Measurements from ENCODE around the gene PON2.

DNA sequence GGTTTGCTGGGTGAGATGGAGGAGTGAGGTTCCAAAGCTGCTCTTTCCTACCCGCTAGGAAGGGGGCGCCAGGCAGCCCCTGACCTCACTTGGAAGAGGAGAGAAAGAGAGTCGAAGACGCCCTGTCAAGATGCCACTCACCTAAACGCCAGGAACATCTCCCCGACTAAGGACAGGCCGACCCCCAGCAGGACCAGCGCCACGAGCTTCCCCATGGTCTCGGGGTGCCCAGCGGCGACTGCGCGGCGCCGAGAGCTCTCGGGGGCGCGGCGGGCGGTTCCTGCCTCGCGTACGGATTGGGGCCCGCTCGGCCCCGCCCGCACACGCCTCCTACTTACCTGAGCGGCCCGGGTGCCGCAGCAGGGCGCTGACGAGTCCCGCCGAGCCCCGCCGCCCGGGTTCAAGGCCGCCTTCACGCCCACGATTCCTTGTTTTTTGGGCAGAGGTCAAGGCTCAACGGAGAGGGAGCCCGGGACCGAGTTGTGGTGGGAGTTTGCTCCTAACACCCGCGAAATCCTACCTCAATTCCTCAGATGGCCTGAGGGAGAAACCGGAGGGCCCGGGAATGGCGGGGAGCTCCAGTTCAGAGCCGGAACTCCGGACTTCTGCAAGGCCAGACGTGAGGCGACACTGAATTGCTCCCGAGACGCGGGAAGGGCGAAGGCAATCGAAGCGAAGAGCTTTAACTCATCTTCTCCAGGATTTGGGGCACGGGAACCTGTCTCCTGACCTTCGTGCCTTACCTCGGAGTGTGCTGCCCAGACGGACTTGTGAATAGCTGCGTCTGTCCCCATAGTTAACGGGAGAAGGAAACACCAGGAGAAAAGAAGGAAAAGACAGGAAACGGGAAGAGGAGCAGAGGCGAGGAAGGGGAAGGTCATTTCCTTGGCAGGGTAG is 38.4 kb downstream of the PON2 start, which contains the start of gene PON3:
- TF ChIP-seq POLR2A (IDR thresholded peaks at IDR 0.05) (peak; percentile 27), EP300 (IDR thresholded peaks at IDR 0.05; ENCODE audit: low read depth) (no peak), POLR2AphosphoS5 (IDR thresholded peaks at IDR 0.05) (peak in 1 of 3 donors; percentile 13)
- TF ChIP-seq, protein P1, sequence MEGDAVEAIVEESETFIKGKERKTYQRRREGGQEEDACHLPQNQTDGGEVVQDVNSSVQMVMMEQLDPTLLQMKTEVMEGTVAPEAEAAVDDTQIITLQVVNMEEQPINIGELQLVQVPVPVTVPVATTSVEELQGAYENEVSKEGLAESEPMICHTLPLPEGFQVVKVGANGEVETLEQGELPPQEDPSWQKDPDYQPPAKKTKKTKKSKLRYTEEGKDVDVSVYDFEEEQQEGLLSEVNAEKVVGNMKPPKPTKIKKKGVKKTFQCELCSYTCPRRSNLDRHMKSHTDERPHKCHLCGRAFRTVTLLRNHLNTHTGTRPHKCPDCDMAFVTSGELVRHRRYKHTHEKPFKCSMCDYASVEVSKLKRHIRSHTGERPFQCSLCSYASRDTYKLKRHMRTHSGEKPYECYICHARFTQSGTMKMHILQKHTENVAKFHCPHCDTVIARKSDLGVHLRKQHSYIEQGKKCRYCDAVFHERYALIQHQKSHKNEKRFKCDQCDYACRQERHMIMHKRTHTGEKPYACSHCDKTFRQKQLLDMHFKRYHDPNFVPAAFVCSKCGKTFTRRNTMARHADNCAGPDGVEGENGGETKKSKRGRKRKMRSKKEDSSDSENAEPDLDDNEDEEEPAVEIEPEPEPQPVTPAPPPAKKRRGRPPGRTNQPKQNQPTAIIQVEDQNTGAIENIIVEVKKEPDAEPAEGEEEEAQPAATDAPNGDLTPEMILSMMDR (IDR thresholded peaks at IDR 0.05) = peak; percentile 1 to 31 (median 6)

Measured in transverse colon (tissue), 4 donors.